NCI-H1417 treated with DMSO at 0.1 percent for 48 hours (cell line): ENCODE measurements around the gene BSND.
"Not testable (repeated sequence)": the region's sequence is repeated elsewhere in the genome, so short reads cannot be mapped to it uniquely, and the experiment has no call there.

Experiments
- DNase-seq: peaks from one replicate; lab custom pipeline; 2025; lab: John Stamatoyannopoulos, UW

Gene BSND

GRCh38 chr1:54998677-54999076, at the start of gene BSND:
BSND (plus strand) TSS chr1:54998933; CDS start chr1:54999187, 254 bp downstream.
- DNase-seq: no peak

DNA sequence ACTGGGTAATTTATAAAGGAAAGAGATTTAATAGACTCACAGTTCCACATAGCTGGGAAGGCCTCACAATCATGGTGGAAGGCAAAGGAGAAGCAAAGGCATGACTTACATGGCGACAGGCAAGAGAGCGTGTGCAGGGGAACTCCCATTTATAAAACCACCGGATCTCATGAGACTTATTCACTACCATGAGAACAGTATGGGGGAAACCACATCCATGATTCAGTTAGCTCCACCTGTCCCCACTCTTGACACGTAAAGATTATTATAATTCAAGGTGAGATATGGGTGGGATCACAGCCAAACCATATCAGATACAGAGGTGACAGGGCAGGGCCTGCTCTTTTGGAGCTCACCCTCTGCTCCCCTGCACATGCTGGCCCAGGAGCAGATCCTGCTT, 49.7 kb upstream of the BSND start:
- no peak for DNase-seq

- no peak for DNase-seq
Observed at GRCh38 chr1:54950006-54950368, 48.7 kb upstream of the BSND start.

GRCh38 chr1:54950369-54951163, 48.2 kb upstream of the BSND start:
- DNase-seq: peak; percentile 51

- DNase-seq: no peak
Observed at GRCh38 chr1:54951810-54952226, 46.9 kb upstream of the BSND start.

GRCh38 chr1:54952950-54953718, 45.6 kb upstream of the BSND start:
- DNase-seq: no peak

DNA sequence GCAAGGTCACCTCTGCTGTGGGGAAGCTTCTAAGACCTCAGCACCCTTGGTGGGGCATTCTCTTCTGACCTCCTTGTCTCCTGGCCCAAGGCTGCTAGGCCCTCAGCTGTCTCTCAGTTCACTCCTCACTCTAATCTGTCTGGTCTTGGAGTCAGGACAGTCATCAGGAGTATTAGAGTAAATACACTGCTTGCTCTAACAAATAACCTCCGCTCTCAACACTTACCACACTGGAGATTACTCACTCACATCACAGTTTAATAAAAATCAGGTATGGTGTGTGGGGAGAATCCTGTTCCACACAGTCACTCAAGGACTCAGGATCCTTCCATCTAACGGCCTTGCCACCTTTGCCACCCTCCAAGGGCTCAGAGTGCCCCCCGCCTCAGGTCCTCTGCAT, 44.9 kb upstream of the BSND start:
- no peak for DNase-seq

DNA sequence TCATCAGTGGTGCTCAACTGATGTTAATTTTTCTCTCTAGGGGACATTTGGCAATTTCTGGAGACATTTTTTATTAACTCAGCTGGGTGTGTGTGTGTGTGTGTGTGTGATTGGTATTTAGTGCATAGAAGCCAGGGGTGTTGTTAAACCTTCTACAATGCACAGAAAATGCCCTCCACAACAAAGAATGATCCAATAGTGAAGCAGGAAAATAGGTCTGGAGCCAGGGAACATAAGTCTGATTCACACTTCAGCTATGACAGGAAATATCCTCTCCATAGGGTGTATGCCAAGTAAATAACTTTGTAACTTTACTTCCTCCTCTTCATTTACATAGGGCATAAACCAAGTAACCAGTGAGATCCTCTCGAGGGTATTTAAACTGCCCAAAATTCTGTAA, 43.4 kb upstream of the BSND start:
- no peak for DNase-seq

DNA sequence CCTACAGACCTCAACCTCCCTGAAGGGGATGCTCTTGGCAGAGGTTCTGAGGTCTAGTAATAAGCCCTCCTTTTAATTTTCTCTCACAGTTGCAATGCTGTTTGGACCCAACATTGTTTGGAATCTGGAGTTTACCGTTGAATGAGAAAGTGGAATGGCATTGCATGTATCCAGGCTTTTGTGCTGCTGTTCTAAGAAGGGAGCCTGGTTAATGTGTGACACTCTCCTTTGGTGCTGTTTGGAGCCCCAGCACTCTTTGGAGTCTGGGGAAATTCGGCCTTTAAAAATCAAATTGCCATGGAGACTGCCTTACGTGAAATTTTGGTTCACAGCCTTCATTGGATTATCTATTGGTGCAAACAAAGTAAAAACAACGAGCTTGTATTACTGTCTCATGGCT, 42.0 kb upstream of the BSND start:
- no peak for DNase-seq

DNA sequence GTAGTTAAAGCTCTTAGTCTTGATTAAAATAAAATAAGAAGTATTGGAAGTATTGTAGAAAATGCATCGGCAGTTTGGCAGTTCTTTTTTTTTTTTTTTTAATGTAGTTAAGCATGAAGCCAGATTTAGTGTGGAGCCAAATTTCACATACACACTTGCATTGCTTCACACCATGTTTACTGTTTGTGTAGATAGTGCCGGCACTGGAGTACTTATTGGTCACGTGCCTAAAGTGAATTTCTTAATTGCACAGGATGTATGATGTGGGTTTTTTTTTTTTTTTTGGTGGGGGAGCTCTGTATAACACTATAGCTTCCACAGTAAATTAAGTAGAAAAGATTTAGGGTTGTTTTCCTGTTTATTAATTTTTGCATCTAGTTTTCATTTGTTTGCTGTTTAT, 39.5 kb upstream of the BSND start:
- no peak for DNase-seq

- DNase-seq: no peak
Observed at GRCh38 chr1:54962612-54963395, 35.9 kb upstream of the BSND start.

- DNase-seq: not testable (repeated sequence)
Observed at GRCh38 chr1:54963829-54964228, 34.9 kb upstream of the BSND start.

DNA sequence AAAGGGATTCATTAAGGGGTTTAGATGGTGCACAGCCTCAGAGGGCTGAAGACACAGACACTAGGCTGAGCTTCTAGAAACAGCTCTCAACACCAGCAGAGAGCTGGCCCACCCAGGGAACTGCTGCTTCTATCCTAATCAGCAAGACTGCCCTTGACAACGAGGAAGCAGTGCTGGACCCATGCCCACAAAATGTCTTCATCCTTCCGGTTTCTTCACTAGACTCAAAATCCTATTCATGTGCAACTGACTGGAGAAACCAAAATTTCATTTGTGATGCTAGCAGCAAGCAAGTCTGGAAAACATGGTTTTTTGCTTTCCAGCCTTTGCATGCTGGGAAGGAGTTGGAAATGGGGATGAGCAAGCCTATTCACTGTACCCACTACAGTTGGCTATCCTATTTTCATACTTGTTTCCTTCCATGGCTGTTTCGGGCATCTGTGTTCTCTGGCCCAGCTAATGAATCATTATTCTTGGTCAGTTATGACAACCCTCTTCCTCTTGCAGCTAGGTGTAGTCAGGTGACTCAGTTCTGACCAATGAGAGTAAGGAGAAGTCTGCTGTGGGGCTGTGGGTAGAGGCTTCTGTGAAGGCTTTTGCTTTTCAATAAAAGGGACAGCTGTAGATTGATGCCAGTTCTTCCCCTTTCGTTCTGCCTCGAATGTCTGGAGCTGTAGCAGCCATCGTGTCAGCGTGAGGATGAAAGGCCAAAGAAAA, 33.0 kb upstream of the BSND start:
- DNase-seq: no peak

DNA sequence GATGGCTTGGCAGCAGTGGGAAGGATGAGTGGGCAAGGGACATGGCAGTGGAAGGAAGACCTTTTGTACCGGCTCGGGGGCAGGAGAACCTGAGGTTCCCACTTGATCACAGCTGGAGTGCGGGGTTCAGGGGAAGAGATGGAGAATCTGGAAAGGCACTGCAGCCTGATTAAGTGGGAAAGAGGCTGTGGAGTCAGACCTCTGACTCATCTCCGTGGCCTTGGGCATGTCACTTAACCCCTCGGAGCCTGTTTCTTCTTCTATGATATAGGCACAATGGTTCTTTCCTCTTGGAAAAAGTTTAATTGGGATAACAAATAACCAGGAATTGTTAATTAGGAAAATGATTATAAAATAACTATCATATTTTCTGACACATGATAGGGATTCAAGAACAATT, 31.4 kb upstream of the BSND start:
- DNase-seq: no peak

- DNase-seq: no peak
Observed at GRCh38 chr1:54968551-54968950, 30.2 kb upstream of the BSND start.

DNA sequence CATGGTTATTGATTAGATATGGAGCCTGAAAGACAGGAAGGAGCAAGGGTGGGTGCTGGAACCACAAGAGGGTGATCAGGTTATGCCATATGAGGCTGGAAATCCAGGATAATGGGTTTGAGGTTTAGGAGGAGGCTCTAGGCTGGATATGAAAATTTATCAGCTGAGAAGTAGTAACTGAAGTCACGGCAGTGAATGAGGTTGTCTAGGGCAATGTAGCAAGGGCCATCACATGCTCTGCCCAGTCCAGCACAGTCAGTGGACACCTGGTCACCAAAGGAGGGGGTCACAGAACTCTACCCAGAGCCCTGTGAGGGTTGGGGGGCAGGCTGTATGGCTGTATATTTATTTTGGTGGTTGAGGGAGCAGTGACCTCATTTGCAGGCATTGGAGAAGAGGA, 28.9 kb upstream of the BSND start:
- no peak for DNase-seq

DNA sequence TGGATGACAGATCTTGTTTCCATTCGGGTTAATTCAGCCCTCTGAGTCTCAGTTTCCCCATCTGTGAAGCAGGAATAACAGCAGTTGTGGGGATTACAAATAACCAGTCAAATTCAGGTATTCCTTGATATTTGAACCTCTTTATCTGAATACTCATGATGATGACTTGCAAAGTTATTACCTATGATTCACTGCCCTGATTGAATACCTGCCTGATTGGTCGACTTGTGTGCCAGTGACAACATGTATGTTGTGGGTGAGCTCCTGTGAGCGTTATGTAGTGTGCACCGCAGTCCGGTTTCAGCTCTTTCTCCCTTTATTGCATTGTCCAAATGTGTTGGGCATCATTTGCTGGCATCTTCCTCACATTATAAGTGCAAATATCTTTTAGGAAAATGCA, 27.8 kb upstream of the BSND start:
- no peak for DNase-seq

DNA sequence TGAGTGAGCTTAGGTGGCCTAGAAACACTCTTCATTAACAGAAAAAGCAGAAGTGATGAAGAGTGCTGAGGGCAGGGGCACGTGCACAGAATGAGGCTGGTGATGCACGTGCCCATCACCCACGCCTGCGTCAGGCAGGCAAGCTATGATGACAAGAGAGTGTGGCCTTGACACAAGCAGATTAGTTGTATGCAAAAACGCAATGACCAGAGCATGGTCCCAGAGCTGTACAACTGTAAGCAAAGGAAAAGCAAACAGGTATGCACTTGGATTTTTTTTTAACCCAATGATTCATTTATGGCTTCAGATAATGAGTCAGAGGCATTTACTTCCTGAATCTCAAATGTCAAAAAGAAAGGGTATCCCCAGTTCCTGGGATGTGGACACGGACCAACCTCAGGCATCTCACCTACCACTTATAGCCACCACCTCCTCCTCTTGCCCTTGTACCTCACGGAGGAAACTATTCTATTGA, 27.4 kb upstream of the BSND start:
- DNase-seq: no peak

GRCh38 chr1:54972436-54972835, 26.3 kb upstream of the BSND start:
- DNase-seq: no peak

GRCh38 chr1:54973205-54973921, 25.4 kb upstream of the BSND start:
- DNase-seq: no peak
